Mesothelial cell of epicardium (in vitro differentiated cells): ENCODE results near the gene FTO. TPM values are rescaled to one million over a fixed set of nuclear protein-coding genes. Genes with fewer than 3 reads are reported as not detected.
A peak's percentile ranks its signal among the peaks of the same experiment; 100 is the strongest.
"Not testable (repeated sequence)": the region's sequence is repeated elsewhere in the genome, so short reads cannot be mapped to it uniquely, and the experiment has no call there.

Experiments used
- DNase-seq, 2 experiments: peaks; one replicate each; pipeline ENCODE4 v3.0.0; 2021; ENCODE audit warnings: low spot score in 2 of 2; ENCODE audit not compliant: unreplicated experiment in 2 of 2
- H3K27ac Mint-ChIP-seq: 2 replicates; pipeline ENCODE4 v1.8.0; 2021; ENCODE audit warnings: mixed read lengths
- H3K27me3 Mint-ChIP-seq: 2 replicates; pipeline ENCODE4 v1.8.0; 2021; ENCODE audit warnings: low read depth, mixed read lengths
- H3K36me3 Mint-ChIP-seq: 2 replicates; pipeline ENCODE4 v1.8.0; 2021; ENCODE audit warnings: mixed read lengths
- H3K4me1 Mint-ChIP-seq: 2 replicates; pipeline ENCODE4 v1.8.0; 2021; ENCODE audit warnings: mixed read lengths
- H3K4me3 Mint-ChIP-seq: 2 replicates; pipeline ENCODE4 v1.8.0; 2021; ENCODE audit warnings: mild to moderate bottlenecking, moderate library complexity, mixed read lengths
- H3K9me3 Mint-ChIP-seq: 2 replicates; pipeline ENCODE4 v1.8.0; 2021; ENCODE audit warnings: mixed read lengths
- total RNA-seq: library from RNA; stranded (reverse); gene quantifications from 3 replicates; pipeline ENCODE4 v1.2.1, GENCODE V29; 2021
- TF ChIP-seq, protein P1 (sequence below): fragments of 200-600 bp; sonication (generic); IDR thresholded peaks from one replicate; pipeline ENCODE4 v1.5.0; 2021; ENCODE audit warnings: antibody characterized with exemption; ENCODE audit not compliant: unreplicated experiment

The FTO gene
- total RNA-seq, 1 donor from 2014 or later: 103 TPM

GRCh38 chr16:54177862-54178477 lies 474.0 kb downstream of the FTO start:
- Mint-ChIP-seq H3K9me3 (peaks cover 8% of the 10 kb centered on the region), H3K27ac (peak overlapping the region; percentile 91), H3K4me1 (peaks cover 83% of the 10 kb centered on the region), H3K4me3 (peak overlapping the region; percentile 33), H3K27me3 (no peaks in the 10 kb centered on the region), H3K36me3 (no peaks in the 10 kb centered on the region)
- DNase-seq: no peak
- TF ChIP-seq, protein P1, sequence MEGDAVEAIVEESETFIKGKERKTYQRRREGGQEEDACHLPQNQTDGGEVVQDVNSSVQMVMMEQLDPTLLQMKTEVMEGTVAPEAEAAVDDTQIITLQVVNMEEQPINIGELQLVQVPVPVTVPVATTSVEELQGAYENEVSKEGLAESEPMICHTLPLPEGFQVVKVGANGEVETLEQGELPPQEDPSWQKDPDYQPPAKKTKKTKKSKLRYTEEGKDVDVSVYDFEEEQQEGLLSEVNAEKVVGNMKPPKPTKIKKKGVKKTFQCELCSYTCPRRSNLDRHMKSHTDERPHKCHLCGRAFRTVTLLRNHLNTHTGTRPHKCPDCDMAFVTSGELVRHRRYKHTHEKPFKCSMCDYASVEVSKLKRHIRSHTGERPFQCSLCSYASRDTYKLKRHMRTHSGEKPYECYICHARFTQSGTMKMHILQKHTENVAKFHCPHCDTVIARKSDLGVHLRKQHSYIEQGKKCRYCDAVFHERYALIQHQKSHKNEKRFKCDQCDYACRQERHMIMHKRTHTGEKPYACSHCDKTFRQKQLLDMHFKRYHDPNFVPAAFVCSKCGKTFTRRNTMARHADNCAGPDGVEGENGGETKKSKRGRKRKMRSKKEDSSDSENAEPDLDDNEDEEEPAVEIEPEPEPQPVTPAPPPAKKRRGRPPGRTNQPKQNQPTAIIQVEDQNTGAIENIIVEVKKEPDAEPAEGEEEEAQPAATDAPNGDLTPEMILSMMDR: no peak

- peaks cover 78% of the 10 kb centered on the region for H3K4me1 Mint-ChIP-seq
- peak overlapping the region; percentile 91 for H3K27ac Mint-ChIP-seq
- H3K4me3 Mint-ChIP-seq: peak overlapping the region; percentile 33
- H3K9me3 Mint-ChIP-seq: peaks cover 8% of the 10 kb centered on the region
- H3K36me3 Mint-ChIP-seq: no peaks in the 10 kb centered on the region
- TF ChIP-seq, protein P1: no peak
- DNase-seq: peak in 1 of 2 experiments; percentile 51
- H3K27me3 Mint-ChIP-seq: no peaks in the 10 kb centered on the region
These were observed 474.6 kb downstream of the FTO start for GRCh38 chr16:54178478-54178976.

- Mint-ChIP-seq H3K4me1 (peaks cover 57% of the 10 kb centered on the region), H3K4me3 (no peak overlapping the region), H3K27me3 (no peaks in the 10 kb centered on the region), H3K27ac (no peak overlapping the region), H3K9me3 (peaks cover 18% of the 10 kb centered on the region), H3K36me3 (peaks cover 3% of the 10 kb centered on the region)
- no peak for DNase-seq
- TF ChIP-seq, protein P1: no peak
These were observed 476.7 kb downstream of the FTO start for GRCh38 chr16:54180421-54181359.

GRCh38 chr16:54181683-54182329 lies 477.9 kb downstream of the FTO start:
- H3K4me3 Mint-ChIP-seq, DNase-seq, H3K36me3 Mint-ChIP-seq, H3K27me3 Mint-ChIP-seq, H3K27ac Mint-ChIP-seq: not testable (repeated sequence)
- H3K4me1 Mint-ChIP-seq: peaks cover 46% of the 10 kb centered on the region
- H3K9me3 Mint-ChIP-seq: peaks cover 25% of the 10 kb centered on the region

DNA sequence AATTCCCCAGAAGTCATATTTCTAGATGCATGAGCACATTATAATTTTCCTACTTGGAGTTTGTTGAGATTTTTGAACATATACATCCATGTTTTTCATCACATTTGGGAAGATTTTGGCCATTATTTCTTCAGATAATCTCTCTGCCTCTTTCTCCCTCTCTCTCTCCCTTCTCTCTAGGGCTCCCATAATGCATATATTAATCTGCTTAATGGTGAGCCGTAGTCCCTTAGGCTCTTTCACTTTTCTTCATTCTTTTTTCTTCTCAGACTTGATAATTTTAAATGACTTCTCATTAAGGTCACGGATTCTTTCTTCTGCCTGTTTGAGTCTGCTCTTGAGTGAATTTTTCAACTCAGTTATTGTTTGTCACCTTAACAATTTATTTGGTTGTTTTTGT lies 481.1 kb downstream of the FTO start:
- Mint-ChIP-seq H3K36me3 (peaks cover 3% of the 10 kb centered on the region), H3K4me3 (no peak overlapping the region), H3K4me1 (peaks cover 17% of the 10 kb centered on the region), H3K27ac (no peak overlapping the region), H3K9me3 (peaks cover 31% of the 10 kb centered on the region), H3K27me3 (no peaks in the 10 kb centered on the region)
- TF ChIP-seq, protein P1: no peak
- DNase-seq: no peak

DNA sequence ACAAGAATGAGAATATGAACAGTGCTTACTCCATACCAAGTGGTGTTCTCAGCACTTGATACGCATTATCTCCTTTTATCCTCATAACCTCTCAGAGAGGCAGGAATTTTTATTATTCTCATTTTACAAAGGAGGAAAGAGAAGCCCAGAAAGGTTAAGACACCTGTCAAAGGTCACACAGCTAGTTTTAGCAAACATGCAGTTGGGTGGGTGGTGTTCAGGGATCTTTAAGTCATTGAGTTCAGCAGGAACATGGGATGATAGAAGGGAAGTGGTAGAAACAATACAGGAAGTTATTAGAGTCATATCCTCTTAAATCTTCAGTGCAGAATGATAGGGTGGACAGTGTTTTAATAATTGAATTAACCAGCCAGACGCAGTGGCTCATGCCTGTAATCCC lies 487.2 kb downstream of the FTO start:
- Mint-ChIP-seq H3K27ac (no peak overlapping the region), H3K4me1 (peaks cover 20% of the 10 kb centered on the region), H3K4me3 (no peak overlapping the region), H3K36me3 (no peaks in the 10 kb centered on the region), H3K9me3 (peaks cover 16% of the 10 kb centered on the region), H3K27me3 (no peaks in the 10 kb centered on the region)
- no peak for DNase-seq
- TF ChIP-seq, protein P1: no peak
